B cell (primary cell): ENCODE results near the gene AMMECR1.

Experiments used
- EZH2 ChIP-seq: IDR thresholded peaks from 2 replicates; pipeline ENCODE4 v1.6.1; 2012; ENCODE audit warnings: borderline replicate concordance, low read depth, mild to moderate bottlenecking, moderate library complexity, low read length; ENCODE audit not compliant: insufficient read depth, poor library complexity, severe bottlenecking
- TF ChIP-seq, protein P1 (sequence below): fragments of 200-600 bp; IDR thresholded peaks from one replicate; pipeline ENCODE4 v1.8.0; 2022; ENCODE audit warnings: antibody characterized with exemption, mild to moderate bottlenecking

DNA sequence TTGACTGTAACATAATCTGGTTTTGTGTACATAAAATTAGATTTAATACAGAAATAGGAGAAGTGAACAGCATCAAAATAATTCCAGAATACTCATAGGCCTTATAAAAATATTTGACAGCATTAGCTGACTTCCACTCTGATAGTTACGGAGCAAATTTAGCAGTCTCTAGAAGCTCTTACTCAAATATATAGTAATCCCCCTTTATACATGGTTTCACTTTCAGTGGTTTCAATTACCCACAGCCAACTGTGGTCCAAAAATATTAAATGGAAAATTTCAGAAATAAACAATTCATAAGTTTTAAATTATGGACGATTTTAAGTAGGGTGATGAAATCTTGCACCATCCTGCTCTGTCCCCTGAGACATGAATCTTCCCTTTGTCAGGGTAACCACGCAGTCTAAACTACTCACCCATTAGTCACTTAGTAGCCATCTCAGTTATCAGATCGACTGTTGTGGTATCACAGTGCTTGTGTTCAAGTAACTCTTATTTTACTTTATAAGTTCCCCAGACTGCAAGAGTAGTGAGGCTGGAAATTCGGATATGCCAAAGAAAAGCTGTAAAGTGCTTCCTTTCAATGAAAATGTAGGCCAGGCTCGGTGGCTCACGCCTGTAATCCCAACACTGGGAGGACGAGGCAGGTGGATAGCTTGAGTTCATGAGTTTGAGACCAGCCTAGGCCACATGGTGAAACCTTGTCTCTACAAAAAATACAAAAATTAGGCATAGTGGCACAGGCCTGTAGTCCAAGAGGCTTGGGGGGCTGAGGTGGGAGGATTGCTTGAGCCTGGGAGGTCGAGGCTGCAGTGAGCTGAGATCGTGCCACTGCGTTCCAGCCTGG is 23.5 kb upstream of the AMMECR1 start:
- TF ChIP-seq, protein P1, sequence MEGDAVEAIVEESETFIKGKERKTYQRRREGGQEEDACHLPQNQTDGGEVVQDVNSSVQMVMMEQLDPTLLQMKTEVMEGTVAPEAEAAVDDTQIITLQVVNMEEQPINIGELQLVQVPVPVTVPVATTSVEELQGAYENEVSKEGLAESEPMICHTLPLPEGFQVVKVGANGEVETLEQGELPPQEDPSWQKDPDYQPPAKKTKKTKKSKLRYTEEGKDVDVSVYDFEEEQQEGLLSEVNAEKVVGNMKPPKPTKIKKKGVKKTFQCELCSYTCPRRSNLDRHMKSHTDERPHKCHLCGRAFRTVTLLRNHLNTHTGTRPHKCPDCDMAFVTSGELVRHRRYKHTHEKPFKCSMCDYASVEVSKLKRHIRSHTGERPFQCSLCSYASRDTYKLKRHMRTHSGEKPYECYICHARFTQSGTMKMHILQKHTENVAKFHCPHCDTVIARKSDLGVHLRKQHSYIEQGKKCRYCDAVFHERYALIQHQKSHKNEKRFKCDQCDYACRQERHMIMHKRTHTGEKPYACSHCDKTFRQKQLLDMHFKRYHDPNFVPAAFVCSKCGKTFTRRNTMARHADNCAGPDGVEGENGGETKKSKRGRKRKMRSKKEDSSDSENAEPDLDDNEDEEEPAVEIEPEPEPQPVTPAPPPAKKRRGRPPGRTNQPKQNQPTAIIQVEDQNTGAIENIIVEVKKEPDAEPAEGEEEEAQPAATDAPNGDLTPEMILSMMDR = no peak
- TF ChIP-seq EZH2 = no peak
